Smooth muscle cell (in vitro differentiated cells): ENCODE data around the gene OR6K3. TPM values are rescaled to one million over a fixed set of nuclear protein-coding genes. Genes with fewer than 3 reads are reported as not detected.
"Not testable (repeated sequence)": the region's sequence is repeated elsewhere in the genome, so short reads cannot be mapped to it uniquely, and the experiment has no call there.

ENCODE experiments used
- DNase-seq: peaks from one replicate; lab custom pipeline; 2025; ENCODE audit not compliant: unreplicated experiment; lab: John Stamatoyannopoulos, UW
- H2AFZ ChIP-seq: fragments of 200-600 bp; sonication (generic); 2 replicates; pipeline ENCODE4 v1.6.0; 2016; ENCODE audit warnings: antibody characterized with exemption, low read depth, mild to moderate bottlenecking
- H3F3A ChIP-seq: fragments of 200-600 bp; sonication (generic); 2 replicates; pipeline ENCODE4 v1.6.0; 2017; ENCODE audit warnings: antibody characterized with exemption, low read depth
- H3K27ac ChIP-seq: fragments of 200-600 bp; sonication (generic); 2 replicates; pipeline ENCODE4 v1.5.1; 2016; ENCODE audit warnings: low read depth, mild to moderate bottlenecking
- H3K27me3 ChIP-seq: fragments of 200-600 bp; sonication (generic); 2 replicates; pipeline ENCODE4 v1.6.1; 2016; ENCODE audit warnings: low read depth, mild to moderate bottlenecking
- H3K36me3 ChIP-seq: fragments of 200-600 bp; sonication (generic); 2 replicates; pipeline ENCODE4 v1.5.1; 2016; ENCODE audit warnings: low read depth
- H3K4me1 ChIP-seq: fragments of 200-600 bp; sonication (generic); 2 replicates; pipeline ENCODE4 v1.5.1; 2016; ENCODE audit warnings: low read depth
- H3K4me2 ChIP-seq: fragments of 200-600 bp; sonication (generic); 2 replicates; pipeline ENCODE4 v1.6.0; 2016; ENCODE audit warnings: mild to moderate bottlenecking
- H3K4me3 ChIP-seq: fragments of 200-600 bp; sonication (generic); 2 replicates; pipeline ENCODE4 v1.5.1; 2016; ENCODE audit warnings: mild to moderate bottlenecking
- H3K79me2 ChIP-seq: fragments of 200-600 bp; sonication (generic); 2 replicates; pipeline ENCODE4 v1.6.0; 2016; ENCODE audit warnings: low read depth, mild to moderate bottlenecking
- H3K9ac ChIP-seq: fragments of 200-600 bp; sonication (generic); 2 replicates; pipeline ENCODE4 v1.6.0; 2016; ENCODE audit warnings: low read depth
- H3K9me3 ChIP-seq: fragments of 200-600 bp; sonication (generic); replicated peaks from 2 replicates; pipeline ENCODE4 v1.5.1; 2016; ENCODE audit warnings: low read depth
- H4K20me1 ChIP-seq: fragments of 200-600 bp; sonication (generic); 2 replicates; pipeline ENCODE4 v1.6.0; 2016; ENCODE audit warnings: low read depth
- WGBS: methylation state at CpG from one replicate; pipeline ENCODE4 v1.1.7; 2016; ENCODE audit warnings: low lambda C conversion rate; 5-methylcytosine and 5-hydroxymethylcytosine counted together
- polyA plus RNA-seq: library from polyadenylated mRNA; unstranded; fragments of >200 nt; fragmentation: Nextera tagmentation; extraction: Ambion mirVana; gene quantifications from 2 replicates; pipeline ENCODE4 v1.2.1, GENCODE V29; 2016
- total RNA-seq: library from RNA; depleted of rRNA; stranded (reverse); fragments of >200 nt; gene quantifications from 2 replicates; pipeline ENCODE4 v1.2.3, GENCODE V29; 2014
- TF ChIP-seq, protein P1 (sequence below): fragments of 200-600 bp; sonication (generic); IDR thresholded peaks from 2 replicates; pipeline ENCODE4 v1.5.1; 2017; ENCODE audit warnings: borderline replicate concordance, mild to moderate bottlenecking, antibody characterized with exemption; ENCODE audit not compliant: insufficient read depth, poor library complexity, severe bottlenecking

Gene OR6K3
- total and polyA plus RNA-seq, 2 experiments from 2014 or later, result not detected

DNA sequence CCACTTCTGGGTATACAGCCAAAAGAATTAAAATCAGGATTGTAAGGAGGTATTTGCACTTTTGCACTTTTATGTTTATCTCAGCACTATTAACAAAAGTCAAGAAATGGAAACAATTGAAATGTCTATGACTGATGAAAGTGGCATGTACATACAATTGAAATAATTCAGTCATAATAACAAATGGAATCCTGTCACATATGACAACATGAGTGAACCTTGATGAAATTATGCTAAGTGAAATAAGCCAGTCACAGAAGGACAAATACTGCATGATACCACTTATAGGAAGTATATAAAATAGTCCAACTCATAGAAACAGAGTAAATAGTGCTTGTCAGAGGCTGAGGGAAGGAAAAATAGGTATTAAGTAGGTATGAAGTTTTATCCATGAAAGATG lies 30.6 kb downstream of the OR6K3 start:
- TF ChIP-seq, protein P1, sequence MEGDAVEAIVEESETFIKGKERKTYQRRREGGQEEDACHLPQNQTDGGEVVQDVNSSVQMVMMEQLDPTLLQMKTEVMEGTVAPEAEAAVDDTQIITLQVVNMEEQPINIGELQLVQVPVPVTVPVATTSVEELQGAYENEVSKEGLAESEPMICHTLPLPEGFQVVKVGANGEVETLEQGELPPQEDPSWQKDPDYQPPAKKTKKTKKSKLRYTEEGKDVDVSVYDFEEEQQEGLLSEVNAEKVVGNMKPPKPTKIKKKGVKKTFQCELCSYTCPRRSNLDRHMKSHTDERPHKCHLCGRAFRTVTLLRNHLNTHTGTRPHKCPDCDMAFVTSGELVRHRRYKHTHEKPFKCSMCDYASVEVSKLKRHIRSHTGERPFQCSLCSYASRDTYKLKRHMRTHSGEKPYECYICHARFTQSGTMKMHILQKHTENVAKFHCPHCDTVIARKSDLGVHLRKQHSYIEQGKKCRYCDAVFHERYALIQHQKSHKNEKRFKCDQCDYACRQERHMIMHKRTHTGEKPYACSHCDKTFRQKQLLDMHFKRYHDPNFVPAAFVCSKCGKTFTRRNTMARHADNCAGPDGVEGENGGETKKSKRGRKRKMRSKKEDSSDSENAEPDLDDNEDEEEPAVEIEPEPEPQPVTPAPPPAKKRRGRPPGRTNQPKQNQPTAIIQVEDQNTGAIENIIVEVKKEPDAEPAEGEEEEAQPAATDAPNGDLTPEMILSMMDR, result no peak
- no peak for DNase-seq
- no peaks in the 10 kb centered on the region for H3F3A ChIP-seq
- no peaks in the 10 kb centered on the region for H3K79me2 ChIP-seq
- no peak overlapping the region for H3K4me2 ChIP-seq
- no peak overlapping the region for H3K4me3 ChIP-seq
- H4K20me1 ChIP-seq, result no peaks in the 10 kb centered on the region
- H3K27ac ChIP-seq, result no peak overlapping the region
- H2AFZ ChIP-seq, result no peak overlapping the region
- no peaks in the 10 kb centered on the region for H3K9me3 ChIP-seq
- H3K36me3 ChIP-seq, result no peaks in the 10 kb centered on the region
- H3K9ac ChIP-seq, result no peak overlapping the region
- no peaks in the 10 kb centered on the region for H3K4me1 ChIP-seq
- no peaks in the 10 kb centered on the region for H3K27me3 ChIP-seq

DNA sequence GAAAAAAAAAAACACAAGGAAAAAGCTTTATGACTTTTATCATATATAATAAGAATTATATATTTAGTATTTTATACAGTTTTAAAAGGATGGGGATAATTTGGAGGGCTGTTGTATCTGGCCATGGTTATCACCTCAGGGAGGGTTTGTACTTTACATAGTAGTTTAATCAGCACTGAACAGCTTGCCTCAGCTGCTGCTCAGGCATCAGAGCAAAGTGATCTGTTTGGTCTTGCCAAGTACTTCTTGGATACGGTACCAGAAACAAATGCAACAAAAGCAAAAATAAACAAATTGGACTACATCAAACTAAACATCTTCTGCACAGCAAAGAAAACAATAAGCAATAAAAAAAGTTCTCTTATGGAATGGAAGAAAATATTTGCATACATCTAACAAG lies 31.4 kb downstream of the OR6K3 start:
- WGBS, result 97% methylated on average over 1 of the region's 1 CpG
- H3K9ac ChIP-seq, result no peak overlapping the region
- no peaks in the 10 kb centered on the region for H3K4me1 ChIP-seq
- H3F3A ChIP-seq, result no peaks in the 10 kb centered on the region
- TF ChIP-seq, protein P1, result no peak
- no peak overlapping the region for H3K4me3 ChIP-seq
- no peaks in the 10 kb centered on the region for H3K27me3 ChIP-seq
- H4K20me1 ChIP-seq, result no peaks in the 10 kb centered on the region
- H3K79me2 ChIP-seq, result no peaks in the 10 kb centered on the region
- no peaks in the 10 kb centered on the region for H3K9me3 ChIP-seq
- H2AFZ ChIP-seq, result no peak overlapping the region
- no peak overlapping the region for H3K4me2 ChIP-seq
- no peaks in the 10 kb centered on the region for H3K36me3 ChIP-seq
- DNase-seq, result no peak
- H3K27ac ChIP-seq, result no peak overlapping the region

DNA sequence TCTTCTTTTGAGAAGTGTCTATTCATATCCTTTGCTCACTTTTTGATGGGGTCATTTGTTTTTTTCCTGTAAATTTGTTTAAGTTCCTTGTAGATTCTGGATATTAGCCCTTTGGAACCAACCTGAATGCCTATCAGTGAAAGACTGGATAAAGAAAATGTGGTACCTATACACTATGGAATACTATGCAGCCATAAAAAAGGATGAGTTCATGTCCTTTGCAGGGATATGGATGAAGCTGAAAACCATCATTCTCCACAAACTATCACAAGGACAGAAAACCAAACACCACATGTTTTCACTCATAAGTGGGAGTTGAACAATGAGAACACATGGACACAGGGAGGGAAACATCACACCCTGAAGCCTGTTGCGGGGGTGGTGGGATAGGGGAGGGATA lies 32.2 kb downstream of the OR6K3 start:
- not testable (repeated sequence) for H4K20me1 ChIP-seq, H3F3A ChIP-seq, H3K9me3 ChIP-seq, H3K36me3 ChIP-seq, H3K4me2 ChIP-seq, H3K79me2 ChIP-seq, H3K4me1 ChIP-seq, DNase-seq, H3K27me3 ChIP-seq, H3K4me3 ChIP-seq, H3K27ac ChIP-seq, H2AFZ ChIP-seq, H3K9ac ChIP-seq
- WGBS, result 100% methylated on average over 1 of the region's 1 CpG

DNA sequence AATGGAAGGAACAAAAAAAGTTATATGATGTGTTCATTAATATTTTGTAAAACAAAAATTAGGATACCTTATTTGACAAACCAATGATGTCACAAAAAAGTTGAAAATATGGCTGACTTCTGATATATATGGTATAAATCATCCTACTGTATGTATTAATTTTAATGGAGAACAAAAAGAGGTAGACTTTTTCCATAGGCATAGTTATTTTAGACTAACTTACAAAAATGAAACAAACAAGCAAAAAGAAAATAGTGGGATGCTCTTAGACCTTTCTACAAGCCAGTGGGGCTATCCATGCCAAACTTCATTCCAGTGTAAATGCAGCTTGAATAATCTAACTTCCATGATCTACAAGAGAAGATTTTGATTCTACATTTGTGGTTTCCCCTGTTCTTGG lies 33.5 kb downstream of the OR6K3 start:
- H3K79me2 ChIP-seq, result no peaks in the 10 kb centered on the region
- H2AFZ ChIP-seq, result peak overlapping the region; percentile 34
- no peaks in the 10 kb centered on the region for H3K36me3 ChIP-seq
- H4K20me1 ChIP-seq, result no peaks in the 10 kb centered on the region
- no peak overlapping the region for H3K4me3 ChIP-seq
- TF ChIP-seq, protein P1, result no peak
- no peak overlapping the region for H3K9ac ChIP-seq
- H3K4me2 ChIP-seq, result no peak overlapping the region
- no peaks in the 10 kb centered on the region for H3K27me3 ChIP-seq
- no peaks in the 10 kb centered on the region for H3F3A ChIP-seq
- DNase-seq, result no peak
- H3K27ac ChIP-seq, result no peak overlapping the region
- no peaks in the 10 kb centered on the region for H3K9me3 ChIP-seq
- H3K4me1 ChIP-seq, result no peaks in the 10 kb centered on the region
